HG02852 (cell line): ENCODE data around the gene LYPD3.

Experiments used
- ATAC-seq: cut with Tn5 transposase; IDR thresholded peaks from one replicate; pipeline ENCODE4 v1.9.1; 2021; ENCODE audit warnings: mild to moderate bottlenecking, moderate library complexity; ENCODE audit not compliant: unreplicated experiment

The LYPD3 gene

GRCh38 chr19:43435775-43436174, 29.6 kb downstream of the LYPD3 start:
- ATAC-seq: no peak

GRCh38 chr19:43433689-43434088, 31.7 kb downstream of the LYPD3 start:
- ATAC-seq: no peak

GRCh38 chr19:43433358-43433673, 32.1 kb downstream of the LYPD3 start:
- no peak for ATAC-seq

- no peak for ATAC-seq
These were observed 34.4 kb downstream of the LYPD3 start for GRCh38 chr19:43430976-43431375.

GRCh38 chr19:43430142-43430710, 35.2 kb downstream of the LYPD3 start:
- no peak for ATAC-seq

GRCh38 chr19:43429395-43429794, 36.0 kb downstream of the LYPD3 start:
- no peak for ATAC-seq

GRCh38 chr19:43425567-43426392, 39.6 kb downstream of the LYPD3 start:
- no peak for ATAC-seq

- no peak for ATAC-seq
These were observed 41.6 kb downstream of the LYPD3 start for GRCh38 chr19:43423779-43424178.

- ATAC-seq: no peak
These were observed 42.7 kb downstream of the LYPD3 start for GRCh38 chr19:43422689-43423066.

GRCh38 chr19:43422000-43422688, 43.3 kb downstream of the LYPD3 start:
- ATAC-seq: no peak

- ATAC-seq: no peak
These were observed 44.5 kb downstream of the LYPD3 start for GRCh38 chr19:43420954-43421353.

- no peak for ATAC-seq
These were observed 48.3 kb downstream of the LYPD3 start for GRCh38 chr19:43416951-43417623.

- no peak for ATAC-seq
These were observed 50.9 kb downstream of the LYPD3 start, which contains the start of gene TEX101 for GRCh38 chr19:43414554-43414953. TEX101 (plus strand) TSS chr19:43414890; CDS start chr19:43415920, 1,030 bp downstream.

- no peak for ATAC-seq
These were observed 53.0 kb downstream of the LYPD3 start for GRCh38 chr19:43412441-43412840.
